Ovary (tissue), 9 donors: ENCODE data around the gene DNASE1L3. TPM values are rescaled to one million over a fixed set of nuclear protein-coding genes. Genes with fewer than 3 reads are reported as not detected.

Source experiments
- DNase-seq, 5 donors: peaks; one replicate each; pipeline ENCODE4 v3.0.0-alpha.2; 2019 to 2020
- H3K27ac ChIP-seq, 2 donors: fragments of 200-600 bp; one replicate each; pipeline versions ENCODE4 v1.5.1 to v1.8.0; 2019 to 2022
- H3K27me3 ChIP-seq: fragments of 200-600 bp; one replicate; pipeline ENCODE4 v1.8.0; 2022
- H3K36me3 ChIP-seq: fragments of 200-600 bp; sonication (generic); one replicate; pipeline ENCODE4 v1.5.1; 2019
- H3K4me1 ChIP-seq: one replicate; pipeline ENCODE4 v1.8.1; 2013; ENCODE audit warnings: mild to moderate bottlenecking, moderate library complexity; ENCODE audit not compliant: insufficient read depth
- H3K4me3 ChIP-seq: fragments of 200-600 bp; sonication (generic); one replicate; pipeline ENCODE4 v1.5.1; 2017
- H3K9me3 ChIP-seq, 2 donors: fragments of 200-600 bp in 1 of 2; sonication (generic) in 1 of 2; one replicate each; pipeline versions ENCODE4 v1.5.1 to v1.8.1; 2013 to 2019; ENCODE audit warnings: mild to moderate bottlenecking in 1 of 2, moderate library complexity in 1 of 2
- EP300 ChIP-seq: sonication (generic); formaldehyde crosslinking; IDR thresholded peaks from one replicate; pipeline ENCODE4 v1.6.1; 2017; ENCODE audit warnings: antibody characterized with exemption
- POLR2A ChIP-seq: fragments of 450-650 bp; IDR thresholded peaks from one replicate; pipeline ENCODE4 v1.6.1; 2017; ENCODE audit warnings: antibody characterized with exemption, mild to moderate bottlenecking, moderate library complexity
- WGBS, 3 donors: extraction: QIAGEN DNeasy Blood & Tissue Kit in 1 of 3; methylation state at CpG; one replicate each; pipeline versions ENCODE4 v1.1.5 to v1.1.7; 2013 to 2017; 5-methylcytosine and 5-hydroxymethylcytosine counted together
- intact Hi-C, 4 donors: fragments of 100-400 bp; cut with DNase I; formaldehyde crosslinking; loops; one replicate each; pipeline versions ENCODE4 v1.11.0 to v1.15.1; 2022 to 2023
- polyA plus RNA-seq, 2 donors: library from polyadenylated mRNA; stranded (reverse); fragments of 200-250 nt in 1 of 2; fragments of 350-450 nt in 1 of 2; fragmentation: Illumina TruSeq in 1 of 2; extraction: RNeasy Lipid Tissue Mini Kit (QIAGEN cat#74804) in 1 of 2; gene quantifications; one replicate each; pipeline ENCODE4 v1.2.3, GENCODE V29; 2013 to 2014
- total RNA-seq, 7 donors: library from RNA; depleted of rRNA in 2 of 7; stranded (reverse); fragments of >200 nt in 2 of 7; fragmentation: NEBNext Ultra II Directional in 3 of 7; extraction: Animal tissue kit (Norgen Biotek cat#: 25700) in 3 of 7; gene quantifications; one replicate each; pipeline versions ENCODE4 v1.1.0 to v1.2.4, GENCODE V29; 2016 to 2023
- TF ChIP-seq, protein P1 (sequence below), 3 donors: fragments of 450-650 bp in 2 of 3; fragments of 200-600 bp in 1 of 3; IDR thresholded peaks; one replicate each; pipeline versions ENCODE4 v1.5.1 to v1.8.0; 2016 to 2022; ENCODE audit warnings: antibody characterized with exemption in 3 of 3, mild to moderate bottlenecking in 1 of 3
- donor health status: DM: no; HTN: no; CAD: no; lungs with moderate emphysema.
- donor health status: DM: no; HTN: no; CAD: no.
- donor health status: Bipolar disorder and iron deficiency.
- donor health status: DM: yes; HTN: yes; CAD: no.
- donor health status: DM: no; HTN: no; CAD: no.
- donor health status: DM: yes; HTN: yes; CAD: no.

The DNASE1L3 gene
- total and polyA plus RNA-seq, 9 donors, result 0.48 to 10.3 (median 0.65) TPM; not detected in 2

DNA sequence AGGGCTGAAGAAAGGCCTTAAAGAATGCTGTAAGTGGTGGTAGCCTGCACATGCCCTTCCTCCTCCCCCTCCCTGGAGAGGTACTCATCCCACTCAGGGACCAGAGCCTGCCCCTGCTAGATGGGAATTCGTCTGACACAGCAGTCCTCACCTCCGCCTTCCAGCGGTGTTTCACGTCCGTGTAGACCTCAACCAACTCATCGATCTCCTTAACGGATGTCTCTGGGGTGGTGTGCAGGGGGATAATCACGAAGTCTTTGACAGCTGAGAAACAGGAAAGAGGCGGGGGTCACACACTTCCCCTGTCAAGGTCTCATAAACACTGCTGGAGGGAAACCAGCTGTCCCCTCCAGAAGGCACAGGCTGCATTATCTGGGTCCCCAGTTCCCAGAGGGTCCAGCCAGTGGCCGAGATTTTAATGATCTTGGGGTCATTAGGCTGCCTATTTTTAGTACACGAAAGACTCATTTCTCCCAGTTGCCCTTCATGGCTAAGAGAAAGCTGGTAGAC, 9.9 kb downstream of the DNASE1L3 start:
- DNase-seq, result no peak
- no peak for TF ChIP-seq POLR2A
- no peak for TF ChIP-seq EP300
- TF ChIP-seq, protein P1, sequence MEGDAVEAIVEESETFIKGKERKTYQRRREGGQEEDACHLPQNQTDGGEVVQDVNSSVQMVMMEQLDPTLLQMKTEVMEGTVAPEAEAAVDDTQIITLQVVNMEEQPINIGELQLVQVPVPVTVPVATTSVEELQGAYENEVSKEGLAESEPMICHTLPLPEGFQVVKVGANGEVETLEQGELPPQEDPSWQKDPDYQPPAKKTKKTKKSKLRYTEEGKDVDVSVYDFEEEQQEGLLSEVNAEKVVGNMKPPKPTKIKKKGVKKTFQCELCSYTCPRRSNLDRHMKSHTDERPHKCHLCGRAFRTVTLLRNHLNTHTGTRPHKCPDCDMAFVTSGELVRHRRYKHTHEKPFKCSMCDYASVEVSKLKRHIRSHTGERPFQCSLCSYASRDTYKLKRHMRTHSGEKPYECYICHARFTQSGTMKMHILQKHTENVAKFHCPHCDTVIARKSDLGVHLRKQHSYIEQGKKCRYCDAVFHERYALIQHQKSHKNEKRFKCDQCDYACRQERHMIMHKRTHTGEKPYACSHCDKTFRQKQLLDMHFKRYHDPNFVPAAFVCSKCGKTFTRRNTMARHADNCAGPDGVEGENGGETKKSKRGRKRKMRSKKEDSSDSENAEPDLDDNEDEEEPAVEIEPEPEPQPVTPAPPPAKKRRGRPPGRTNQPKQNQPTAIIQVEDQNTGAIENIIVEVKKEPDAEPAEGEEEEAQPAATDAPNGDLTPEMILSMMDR (IDR thresholded peaks at IDR 0.05), result no peak
- Histone ChIP-seq H3K4me1 (peaks cover 4% of the 10 kb centered on the region), H3K4me3 (no peak overlapping the region), H3K27ac (no peak overlapping the region), H3K9me3 (no peaks in the 10 kb centered on the region), H3K36me3 (no peaks in the 10 kb centered on the region), H3K27me3 (no peaks in the 10 kb centered on the region)
- 34 to 49% (median 36%) methylated on average over 11 of the region's 11 CpGs for WGBS, 3 donors
- intact Hi-C loops, result no loop called here

GRCh38 chr3:58200121-58200709, 10.6 kb downstream of the DNASE1L3 start:
- no peak overlapping the region for H3K27ac ChIP-seq
- H3K9me3 ChIP-seq, result no peaks in the 10 kb centered on the region
- intact Hi-C loops, result no loop called here
- no peaks in the 10 kb centered on the region for H3K36me3 ChIP-seq
- H3K4me1 ChIP-seq, result peaks cover 4% of the 10 kb centered on the region
- H3K4me3 ChIP-seq, result no peak overlapping the region
- TF ChIP-seq, protein P1 (IDR thresholded peaks at IDR 0.05), result no peak
- TF ChIP-seq EP300 (no peak), POLR2A (no peak)
- no peak for DNase-seq
- H3K27me3 ChIP-seq, result no peaks in the 10 kb centered on the region

GRCh38 chr3:58198804-58199203, 12.0 kb downstream of the DNASE1L3 start:
- H3K27ac ChIP-seq, result no peak overlapping the region
- H3K27me3 ChIP-seq, result no peaks in the 10 kb centered on the region
- TF ChIP-seq EP300 (no peak), POLR2A (no peak)
- TF ChIP-seq, protein P1 (IDR thresholded peaks at IDR 0.05), result no peak
- H3K9me3 ChIP-seq, result no peaks in the 10 kb centered on the region
- no peak overlapping the region for H3K4me3 ChIP-seq
- no peak for DNase-seq
- intact Hi-C loops, result loop anchor here in 1 of 4 donors (10.0 kb wide), 1 partner anchor 336 kb away; the partner anchor contains the start of gene ACOX2
- H3K4me1 ChIP-seq, result peaks cover 4% of the 10 kb centered on the region
- no peaks in the 10 kb centered on the region for H3K36me3 ChIP-seq

DNA sequence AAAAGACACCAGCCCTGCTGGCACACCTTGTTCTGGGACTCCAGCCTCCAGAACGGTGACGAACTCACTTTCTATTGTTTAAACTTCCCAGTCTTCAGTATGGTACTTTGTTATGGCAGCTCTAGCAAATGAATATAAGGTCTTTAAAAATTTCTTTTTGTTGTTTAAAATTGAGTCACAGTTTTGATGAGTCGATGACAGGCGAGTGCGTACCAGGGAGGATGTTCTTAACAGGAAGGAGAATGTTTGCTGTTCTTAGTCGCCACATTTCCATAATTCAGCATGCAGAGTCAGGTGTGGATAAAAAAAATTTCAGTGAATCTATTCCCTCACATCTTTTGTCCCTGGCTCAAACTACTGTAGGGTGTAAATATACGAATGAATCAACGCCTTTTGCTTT, 12.4 kb downstream of the DNASE1L3 start:
- Histone ChIP-seq H3K36me3 (no peaks in the 10 kb centered on the region), H3K4me1 (peaks cover 4% of the 10 kb centered on the region), H3K9me3 (no peaks in the 10 kb centered on the region), H3K4me3 (no peak overlapping the region), H3K27ac (peak overlapping the region in 1 of 2 donors; percentile 2), H3K27me3 (no peaks in the 10 kb centered on the region)
- intact Hi-C loops, result loop anchor here in 1 of 4 donors (10.0 kb wide), 1 partner anchor 336 kb away; the partner anchor contains the start of gene ACOX2
- TF ChIP-seq POLR2A (no peak), EP300 (no peak)
- TF ChIP-seq, protein P1 (IDR thresholded peaks at IDR 0.05), result no peak
- peak in 1 of 5 donors; percentile 1 for DNase-seq
- 77 to 81% (median 77%) methylated on average over 8 of the region's 8 CpGs for WGBS, 3 donors
